Panc1 (cell line): ENCODE results near the gene TMPRSS3. TPM values are rescaled to one million over a fixed set of nuclear protein-coding genes. Genes with fewer than 3 reads are reported as not detected.

ENCODE experiments used
- ATAC-seq: fragments of 200-7000 bp; cut with Tn5 transposase; 2 replicates; pipeline ENCODE4 v1.9.1; 2020; ENCODE audit warnings: mild to moderate bottlenecking, moderate library complexity
- BruUV-seq: library from RNA; stranded (reverse); fragments of 400-500 nt; replicated peaks from 2 replicates; lab custom pipeline; 2021; lab: Mats Ljungman, UMichigan
- CTCF ChIA-PET: fragments of 300-600 bp; sonication (Branson Sonifier 250); formaldehyde crosslinking; loops from one replicate; lab custom pipeline; 2022; ENCODE audit warnings: antibody characterized with exemption; lab: Charles Lee
- POLR2A ChIA-PET: fragments of 300-600 bp; sonication (Branson Sonifier 250); formaldehyde crosslinking; loops from one replicate; lab custom pipeline; 2022; ENCODE audit warnings: antibody characterized with exemption; lab: Charles Lee
- DNase-seq: peaks from one replicate; pipeline ENCODE4 v3.0.0-alpha.2; 2010; ENCODE audit warnings: low read depth, low spot score
- H3K27ac ChIP-seq: 2 replicates; pipeline ENCODE4 v1.5.1; 2011; ENCODE audit warnings: mild to moderate bottlenecking, low read length, inconsistent platforms
- H3K27me3 ChIP-seq: fragments of 200-500 bp; sonication (Bioruptor generic); 2 replicates; pipeline ENCODE4 v1.6.0; 2014; ENCODE audit warnings: low read length, inconsistent platforms; ENCODE audit not compliant: control insufficient read depth, insufficient read depth
- H3K36me3 ChIP-seq: fragments of 200-500 bp; sonication (Bioruptor generic); 2 replicates; pipeline ENCODE4 v1.5.1; 2014; ENCODE audit warnings: inconsistent platforms, mild to moderate bottlenecking, low read length, moderate library complexity; ENCODE audit not compliant: control insufficient read depth, insufficient read depth
- H3K4me1 ChIP-seq: 2 replicates; pipeline ENCODE4 v1.5.1; 2011; ENCODE audit warnings: inconsistent platforms, mild to moderate bottlenecking, low read length, moderate library complexity; ENCODE audit not compliant: control insufficient read depth, insufficient read depth
- H3K4me3 ChIP-seq, 2 experiments: 2 replicates each; pipeline ENCODE4 v1.5.1; 2011 to 2012; ENCODE audit warnings: low read depth in 2 of 2, low read length in 2 of 2, mild to moderate bottlenecking in 2 of 2, inconsistent platforms in 1 of 2, moderate library complexity in 1 of 2
- H3K9me3 ChIP-seq: fragments of 200-500 bp; sonication (Bioruptor generic); 2 replicates; pipeline ENCODE4 v1.5.1; 2014; ENCODE audit warnings: low read depth, mild to moderate bottlenecking, inconsistent platforms, low read length, moderate library complexity; ENCODE audit not compliant: control insufficient read depth, insufficient read depth
- POLR2AphosphoS5 ChIP-seq: IDR thresholded peaks from 2 replicates; pipeline ENCODE4 v1.6.1; 2012; ENCODE audit warnings: mild to moderate bottlenecking, low read depth, low read length, moderate library complexity
- SIN3A ChIP-seq: IDR thresholded peaks from 2 replicates; pipeline ENCODE4 v1.6.1; 2012; ENCODE audit warnings: low read depth, mild to moderate bottlenecking, low read length, moderate library complexity, borderline replicate concordance; ENCODE audit not compliant: insufficient read depth
- TCF7L2 ChIP-seq: IDR thresholded peaks from 2 replicates; pipeline ENCODE4 v1.6.1; 2011; ENCODE audit warnings: mild to moderate bottlenecking, low read depth, low read length, inconsistent platforms
- in situ Hi-C: cut with HindIII; loops from 2 replicates; pipeline ENCODE4 v1.10.0; 2016; ENCODE audit warnings: low sequenced_read_pairs, low pct_unique_long_range_greater_than_20kb
- intact Hi-C: fragments of 100-400 bp; cut with micrococcal nuclease; formaldehyde crosslinking; loops from one replicate; pipeline ENCODE4 v1.10.0; 2022; ENCODE audit not compliant: unreplicated experiment
- total RNA-seq: library from RNA; stranded (reverse); gene quantifications from one replicate; pipeline ENCODE4 v1.2.1, GENCODE V29; 2021; ENCODE audit not compliant: unreplicated experiment
- TF ChIP-seq, protein P1 (sequence below), 2 experiments: IDR thresholded peaks; 2 replicates each; pipeline ENCODE4 v1.6.1; 2011 to 2012; ENCODE audit warnings: low read depth in 2 of 2, control low read depth in 1 of 2, low read length in 1 of 2, mild to moderate bottlenecking in 1 of 2, moderate library complexity in 1 of 2; ENCODE audit not compliant: insufficient read depth in 1 of 2
- TF ChIP-seq, protein P2 (sequence below): fragments of 450-650 bp; IDR thresholded peaks from 2 replicates; pipeline ENCODE4 v1.5.1; 2017; ENCODE audit warnings: mild to moderate bottlenecking

The TMPRSS3 gene
- total RNA-seq, 1 experiment from 2014 or later, result not detected

DNA sequence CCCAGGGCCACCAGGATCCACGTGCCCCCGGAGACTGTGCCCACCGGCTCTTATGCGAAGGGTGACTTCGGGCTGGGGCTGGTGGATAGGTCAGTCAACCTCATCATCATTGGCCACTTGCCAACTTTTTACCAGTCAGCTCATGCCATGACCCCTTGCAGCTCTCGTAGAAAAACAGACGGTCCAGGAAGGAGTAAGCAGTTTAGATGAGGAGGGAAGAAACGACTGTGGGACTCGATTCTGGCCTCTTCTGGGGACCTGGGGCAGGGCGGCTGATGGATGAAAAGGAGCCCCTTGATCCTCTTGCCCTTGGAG is 48.9 kb upstream of the TMPRSS3 start:
- Histone ChIP-seq H3K4me1 (no peaks in the 10 kb centered on the region), H3K4me3 (no peak overlapping the region), H3K36me3 (no peaks in the 10 kb centered on the region), H3K27me3 (no peaks in the 10 kb centered on the region), H3K9me3 (no peaks in the 10 kb centered on the region), H3K27ac (no peak overlapping the region)
- ChIA-PET CTCF (no interaction called here), POLR2A (no interaction called here)
- no peak for DNase-seq
- intact Hi-C loops, result loop anchor here (5.0 kb wide), 1 partner anchor 302 kb away; no protein-coding TSS in a partner anchor
- TF ChIP-seq SIN3A (no peak), POLR2AphosphoS5 (no peak), TCF7L2 (no peak)
- TF ChIP-seq, protein P1, sequence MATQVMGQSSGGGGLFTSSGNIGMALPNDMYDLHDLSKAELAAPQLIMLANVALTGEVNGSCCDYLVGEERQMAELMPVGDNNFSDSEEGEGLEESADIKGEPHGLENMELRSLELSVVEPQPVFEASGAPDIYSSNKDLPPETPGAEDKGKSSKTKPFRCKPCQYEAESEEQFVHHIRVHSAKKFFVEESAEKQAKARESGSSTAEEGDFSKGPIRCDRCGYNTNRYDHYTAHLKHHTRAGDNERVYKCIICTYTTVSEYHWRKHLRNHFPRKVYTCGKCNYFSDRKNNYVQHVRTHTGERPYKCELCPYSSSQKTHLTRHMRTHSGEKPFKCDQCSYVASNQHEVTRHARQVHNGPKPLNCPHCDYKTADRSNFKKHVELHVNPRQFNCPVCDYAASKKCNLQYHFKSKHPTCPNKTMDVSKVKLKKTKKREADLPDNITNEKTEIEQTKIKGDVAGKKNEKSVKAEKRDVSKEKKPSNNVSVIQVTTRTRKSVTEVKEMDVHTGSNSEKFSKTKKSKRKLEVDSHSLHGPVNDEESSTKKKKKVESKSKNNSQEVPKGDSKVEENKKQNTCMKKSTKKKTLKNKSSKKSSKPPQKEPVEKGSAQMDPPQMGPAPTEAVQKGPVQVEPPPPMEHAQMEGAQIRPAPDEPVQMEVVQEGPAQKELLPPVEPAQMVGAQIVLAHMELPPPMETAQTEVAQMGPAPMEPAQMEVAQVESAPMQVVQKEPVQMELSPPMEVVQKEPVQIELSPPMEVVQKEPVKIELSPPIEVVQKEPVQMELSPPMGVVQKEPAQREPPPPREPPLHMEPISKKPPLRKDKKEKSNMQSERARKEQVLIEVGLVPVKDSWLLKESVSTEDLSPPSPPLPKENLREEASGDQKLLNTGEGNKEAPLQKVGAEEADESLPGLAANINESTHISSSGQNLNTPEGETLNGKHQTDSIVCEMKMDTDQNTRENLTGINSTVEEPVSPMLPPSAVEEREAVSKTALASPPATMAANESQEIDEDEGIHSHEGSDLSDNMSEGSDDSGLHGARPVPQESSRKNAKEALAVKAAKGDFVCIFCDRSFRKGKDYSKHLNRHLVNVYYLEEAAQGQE (IDR thresholded peaks at IDR 0.05; ENCODE audit: insufficient read depth in 1 of 2, low read depth in 2 of 2, low read length in 1 of 2), result no peak
- TF ChIP-seq, protein P2, sequence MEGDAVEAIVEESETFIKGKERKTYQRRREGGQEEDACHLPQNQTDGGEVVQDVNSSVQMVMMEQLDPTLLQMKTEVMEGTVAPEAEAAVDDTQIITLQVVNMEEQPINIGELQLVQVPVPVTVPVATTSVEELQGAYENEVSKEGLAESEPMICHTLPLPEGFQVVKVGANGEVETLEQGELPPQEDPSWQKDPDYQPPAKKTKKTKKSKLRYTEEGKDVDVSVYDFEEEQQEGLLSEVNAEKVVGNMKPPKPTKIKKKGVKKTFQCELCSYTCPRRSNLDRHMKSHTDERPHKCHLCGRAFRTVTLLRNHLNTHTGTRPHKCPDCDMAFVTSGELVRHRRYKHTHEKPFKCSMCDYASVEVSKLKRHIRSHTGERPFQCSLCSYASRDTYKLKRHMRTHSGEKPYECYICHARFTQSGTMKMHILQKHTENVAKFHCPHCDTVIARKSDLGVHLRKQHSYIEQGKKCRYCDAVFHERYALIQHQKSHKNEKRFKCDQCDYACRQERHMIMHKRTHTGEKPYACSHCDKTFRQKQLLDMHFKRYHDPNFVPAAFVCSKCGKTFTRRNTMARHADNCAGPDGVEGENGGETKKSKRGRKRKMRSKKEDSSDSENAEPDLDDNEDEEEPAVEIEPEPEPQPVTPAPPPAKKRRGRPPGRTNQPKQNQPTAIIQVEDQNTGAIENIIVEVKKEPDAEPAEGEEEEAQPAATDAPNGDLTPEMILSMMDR, result no peak
- in situ Hi-C loops, result no loop called here
- BruUV-seq, result no TSS peak
- no peak for ATAC-seq

DNA sequence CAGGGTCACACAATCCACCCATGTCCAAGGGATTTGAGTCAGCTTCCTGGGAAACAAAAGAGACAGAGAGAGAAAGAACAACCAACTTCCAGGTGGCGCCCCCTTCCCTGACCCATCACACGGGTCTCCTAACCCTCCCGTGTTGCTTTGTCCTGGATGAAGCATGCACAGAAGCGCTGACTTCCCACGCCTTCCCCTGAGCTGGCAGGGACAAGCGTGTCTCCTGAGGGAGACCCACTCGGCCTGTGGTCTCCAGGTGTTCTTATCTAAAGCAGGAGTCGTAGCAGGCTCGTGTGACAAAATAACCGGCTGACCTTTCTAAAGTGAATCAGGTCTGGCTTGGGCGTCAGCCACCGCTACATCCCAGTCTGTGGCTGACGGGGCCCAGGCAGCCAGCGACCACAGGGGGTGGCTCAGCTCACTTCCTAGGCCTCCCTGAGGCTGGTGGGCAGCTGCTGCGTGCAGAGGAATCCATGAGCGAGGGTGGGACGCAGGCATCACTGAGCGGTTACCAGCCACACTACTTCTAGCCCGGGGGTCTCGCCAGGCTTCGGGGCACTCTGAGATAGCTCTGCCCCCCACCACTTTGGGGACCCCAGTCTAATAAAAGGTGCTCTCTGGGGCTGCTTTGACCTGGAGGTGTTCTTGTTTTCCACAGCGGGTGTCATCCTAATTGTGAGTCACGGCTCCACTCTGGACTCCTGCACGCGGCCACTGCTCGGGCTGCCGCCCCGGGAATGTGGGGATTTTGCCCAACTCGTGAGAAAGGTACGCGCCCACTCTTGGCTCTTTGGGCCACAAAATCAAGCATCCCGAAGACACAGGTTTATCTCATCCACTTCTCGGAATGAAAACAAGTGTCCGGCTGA is 48.3 kb upstream of the TMPRSS3 start:
- no peak for ATAC-seq
- ChIA-PET POLR2A (no interaction called here), CTCF (no interaction called here)
- DNase-seq, result no peak
- TF ChIP-seq SIN3A (no peak), TCF7L2 (no peak)
- TF ChIP-seq, protein P2, result no peak
- H3K27ac ChIP-seq, result no peak overlapping the region
- intact Hi-C loops (no loop called here), in situ Hi-C loops (no loop called here)
- no peaks in the 10 kb centered on the region for H3K4me1 ChIP-seq
- H3K36me3 ChIP-seq, result no peaks in the 10 kb centered on the region
- no peak overlapping the region for H3K4me3 ChIP-seq
- H3K27me3 ChIP-seq, result no peaks in the 10 kb centered on the region
- BruUV-seq, result no TSS peak
- no peaks in the 10 kb centered on the region for H3K9me3 ChIP-seq
